ENCODE measurements around the gene KLHL29. TPM values are rescaled to one million over a fixed set of nuclear protein-coding genes. Genes with fewer than 3 reads are reported as not detected.
A peak's percentile ranks its signal among the peaks of the same experiment; 100 is the strongest.

Gene KLHL29
- total RNA-seq, 1 experiment from 2014 or later: 2.4 TPM

DNA sequence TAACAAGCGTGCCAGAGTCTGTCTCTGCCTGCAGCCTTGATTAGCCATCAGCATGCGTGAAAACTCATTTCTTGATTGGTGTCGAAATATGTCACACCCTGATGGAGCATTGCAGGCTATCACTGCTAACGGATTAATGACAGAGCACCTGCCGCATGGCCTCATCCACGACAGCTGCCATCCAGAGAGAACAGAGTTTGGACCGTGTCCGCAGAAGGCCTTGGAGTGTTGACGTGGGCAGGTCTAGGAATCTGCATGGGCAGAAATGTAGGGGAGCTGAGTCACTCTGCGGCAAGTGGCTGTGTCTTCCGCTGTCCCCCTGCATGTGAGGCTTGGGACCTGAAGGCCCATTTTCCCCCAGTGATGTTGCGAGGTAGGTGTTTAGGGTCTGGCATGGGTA lies 43.0 kb downstream of the KLHL29 start:
- Histone ChIP-seq H3K4me2 (ENCODE audit: insufficient read depth, insufficient read length, low read length) (no peak overlapping the region), H2AK5ac (ENCODE audit: insufficient read length, low read length) (no peak overlapping the region), H3K4ac (ENCODE audit: low read depth, low read length) (no peak overlapping the region), H3K23me2 (ENCODE audit: insufficient read length, low read depth, low read length, poor library complexity, severe bottlenecking) (no peaks in the 10 kb centered on the region), H3K18ac (ENCODE audit: insufficient read length, low read depth, low read length) (no peak overlapping the region), H3T11ph (ENCODE audit: low read length) (no peak overlapping the region), H2BK15ac (ENCODE audit: low read depth, low read length) (no peak overlapping the region), H2BK20ac (ENCODE audit: low read depth, low read length, poor library complexity, severe bottlenecking) (no peak overlapping the region), H3K27ac (ENCODE audit: insufficient read length, low read depth, low read length) (no peak overlapping the region), H4K8ac (replicated peaks; ENCODE audit: insufficient read length, low read depth, low read length) (no peak overlapping the region), H4K5ac (ENCODE audit: insufficient read length, low read depth, low read length) (no peak overlapping the region), H2AFZ (ENCODE audit: low read length) (no peak overlapping the region), H4K91ac (ENCODE audit: insufficient read length, low read depth, low read length) (no peak overlapping the region), H3K9me3 (ENCODE audit: control insufficient read depth, low read depth, low read length) (no peaks in the 10 kb centered on the region), H2BK5ac (ENCODE audit: insufficient read length, low read length) (no peak overlapping the region), H3K56ac (ENCODE audit: insufficient read length, low read depth, low read length) (no peak overlapping the region), H3K23ac (ENCODE audit: insufficient read length, low read depth, low read length) (no peak overlapping the region), H3K79me1 (ENCODE audit: insufficient read depth, low read depth, low read length, poor library complexity, severe bottlenecking) (no peaks in the 10 kb centered on the region), H3K9ac (ENCODE audit: extremely low read depth, insufficient read length, low read length) (no peak overlapping the region), H3K27me3 (ENCODE audit: insufficient read depth, low read length) (no peaks in the 10 kb centered on the region), H3K4me1 (ENCODE audit: insufficient read depth, low read length) (0 out of 2 replicates have a peak, but pooled peaks cover 8% of the 10 kb centered on the region), H2BK12ac (ENCODE audit: insufficient read length, low read depth, low read length) (no peak overlapping the region), H3K79me2 (ENCODE audit: insufficient read depth, low read length) (no peaks in the 10 kb centered on the region), H3K14ac (ENCODE audit: insufficient read depth, low read length) (no peak overlapping the region), H4K20me1 (ENCODE audit: control insufficient read depth, insufficient read depth, insufficient read length) (no peaks in the 10 kb centered on the region), H2BK120ac (ENCODE audit: low read depth, low read length, poor library complexity, severe bottlenecking) (no peak overlapping the region)
- peak; percentile 7 for DNase-seq
- Mint-ChIP-seq H3K9me3 (no peaks in the 10 kb centered on the region), H3K4me3 (no peak overlapping the region), H3K36me3 (ENCODE audit: insufficient read depth in 1 of 3, low read depth in 3 of 3) (no peaks in the 10 kb centered on the region), H3K4me1 (peaks cover 16 to 25% of the 10 kb centered on the region in 2 experiments), H3K27me3 (ENCODE audit: low read depth) (peaks cover 2% of the 10 kb centered on the region; the same call in 1 of the 2 replicates), H3K27ac (no peak overlapping the region; a peak in 1 of 7 replicates)
- TF ChIP-seq, protein P1, sequence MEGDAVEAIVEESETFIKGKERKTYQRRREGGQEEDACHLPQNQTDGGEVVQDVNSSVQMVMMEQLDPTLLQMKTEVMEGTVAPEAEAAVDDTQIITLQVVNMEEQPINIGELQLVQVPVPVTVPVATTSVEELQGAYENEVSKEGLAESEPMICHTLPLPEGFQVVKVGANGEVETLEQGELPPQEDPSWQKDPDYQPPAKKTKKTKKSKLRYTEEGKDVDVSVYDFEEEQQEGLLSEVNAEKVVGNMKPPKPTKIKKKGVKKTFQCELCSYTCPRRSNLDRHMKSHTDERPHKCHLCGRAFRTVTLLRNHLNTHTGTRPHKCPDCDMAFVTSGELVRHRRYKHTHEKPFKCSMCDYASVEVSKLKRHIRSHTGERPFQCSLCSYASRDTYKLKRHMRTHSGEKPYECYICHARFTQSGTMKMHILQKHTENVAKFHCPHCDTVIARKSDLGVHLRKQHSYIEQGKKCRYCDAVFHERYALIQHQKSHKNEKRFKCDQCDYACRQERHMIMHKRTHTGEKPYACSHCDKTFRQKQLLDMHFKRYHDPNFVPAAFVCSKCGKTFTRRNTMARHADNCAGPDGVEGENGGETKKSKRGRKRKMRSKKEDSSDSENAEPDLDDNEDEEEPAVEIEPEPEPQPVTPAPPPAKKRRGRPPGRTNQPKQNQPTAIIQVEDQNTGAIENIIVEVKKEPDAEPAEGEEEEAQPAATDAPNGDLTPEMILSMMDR (conservative IDR thresholded peaks at IDR 0.05): no peak
- no CpG with 5 or more reads among the region's 12 CpGs for WGBS (ENCODE audit: extremely low coverage, insufficient read length, low lambda C conversion rate)
